GM19467 (cell line): ENCODE results near the gene CPAMD8.
"Not testable (repeated sequence)": the region's sequence is repeated elsewhere in the genome, so short reads cannot be mapped to it uniquely, and the experiment has no call there.

ENCODE experiments used
- ATAC-seq: cut with Tn5 transposase; IDR thresholded peaks from one replicate; pipeline ENCODE4 v1.9.1; 2021; ENCODE audit warnings: mild to moderate bottlenecking, moderate library complexity; ENCODE audit not compliant: unreplicated experiment

Gene CPAMD8

DNA sequence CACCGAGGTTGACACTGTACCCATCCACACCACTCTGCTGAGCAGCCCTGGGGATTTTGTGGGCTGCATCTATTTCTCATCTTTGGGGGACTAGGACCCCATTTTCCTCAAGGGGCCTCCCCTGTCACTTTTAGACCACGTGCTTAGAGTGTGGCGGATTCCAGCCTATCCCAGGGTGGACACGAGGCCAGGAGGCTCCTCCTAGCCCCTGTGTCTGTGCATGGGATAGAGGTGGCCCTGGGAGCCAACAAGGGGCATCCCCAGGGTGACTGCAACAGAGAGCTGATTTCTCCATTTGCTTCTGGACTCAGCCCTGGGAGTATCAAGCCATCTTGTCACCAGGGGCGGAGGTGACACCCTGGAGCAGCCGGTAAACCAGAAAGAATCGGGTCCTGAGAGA is 24.2 kb downstream of the CPAMD8 start:
- no peak for ATAC-seq

DNA sequence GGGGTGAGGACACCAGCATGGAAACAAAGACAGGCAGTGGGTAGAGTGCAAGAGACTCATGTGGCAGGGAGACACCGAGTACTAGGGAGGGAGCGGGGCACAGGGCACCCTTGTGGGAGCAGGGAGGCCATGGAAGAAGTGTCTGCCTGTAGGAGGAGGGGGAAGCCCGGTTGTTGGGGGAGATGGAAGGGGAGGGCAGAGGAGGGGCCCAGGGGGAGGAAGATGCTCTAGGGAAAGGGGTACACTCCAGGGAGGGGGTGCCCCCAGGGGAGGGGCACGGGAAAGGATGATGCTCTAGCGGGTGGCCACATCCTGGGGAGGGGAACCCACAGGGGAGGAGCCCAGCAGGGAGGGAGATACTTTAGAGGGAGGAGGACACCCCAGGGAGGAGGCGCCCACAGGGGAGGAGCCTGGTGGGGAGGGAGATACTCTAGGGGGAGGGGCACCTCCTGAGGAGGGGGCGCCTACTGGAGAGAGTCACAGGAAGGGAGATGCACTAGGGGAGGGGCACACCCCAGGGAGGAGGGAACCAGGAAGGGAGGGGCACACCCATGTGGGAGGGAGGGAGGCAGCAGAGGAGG is 24.9 kb downstream of the CPAMD8 start:
- no peak for ATAC-seq

- ATAC-seq = no peak
Measured at GRCh38 chr19:16998635-16999194, 27.9 kb downstream of the CPAMD8 start.

GRCh38 chr19:16996838-16997490 is 29.6 kb downstream of the CPAMD8 start:
- ATAC-seq = not testable (repeated sequence)

DNA sequence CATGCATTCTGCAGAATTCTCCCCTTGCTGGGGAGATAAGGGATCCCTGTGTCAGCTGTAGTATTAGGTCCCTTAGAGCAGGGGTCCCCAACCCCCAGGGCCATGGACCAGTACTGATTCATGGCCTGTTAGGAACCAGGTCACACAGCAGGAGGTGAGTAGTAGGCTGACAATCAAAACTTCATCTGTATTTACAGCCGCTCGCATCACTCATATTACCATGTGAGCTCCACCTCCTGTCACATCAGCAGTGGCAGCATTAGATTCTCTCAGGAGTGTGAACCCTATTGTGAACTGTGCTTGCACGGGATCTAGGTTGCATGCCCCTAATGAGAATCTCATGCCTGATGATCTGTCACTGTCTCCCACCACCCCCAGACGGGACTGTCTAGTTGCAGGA is 37.9 kb downstream of the CPAMD8 start:
- no peak for ATAC-seq

DNA sequence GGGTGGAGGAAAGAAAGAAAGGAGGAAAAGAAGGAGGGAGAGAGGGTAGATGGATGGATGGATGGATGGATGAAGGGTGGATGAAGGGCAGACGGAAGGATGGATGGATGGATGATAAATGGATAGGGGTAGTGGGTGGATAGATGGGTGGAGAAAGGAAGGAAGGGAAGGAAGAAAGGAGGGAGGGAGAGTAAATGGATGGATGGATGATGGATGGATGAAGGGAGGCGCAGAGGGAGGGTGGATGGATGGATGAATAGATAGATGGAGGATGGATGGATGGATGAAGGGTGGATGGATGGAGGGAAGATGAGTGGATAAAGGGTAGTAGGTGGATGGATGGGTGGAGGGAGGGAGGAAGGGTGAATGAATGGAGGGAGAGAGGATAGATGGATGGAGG is 41.2 kb downstream of the CPAMD8 start:
- no peak for ATAC-seq

GRCh38 chr19:16982586-16982985 is 44.0 kb downstream of the CPAMD8 start:
- not testable (repeated sequence) for ATAC-seq

- no peak for ATAC-seq
Measured at GRCh38 chr19:16978839-16979802, 47.5 kb downstream of the CPAMD8 start.

- ATAC-seq = no peak
Measured at GRCh38 chr19:16978156-16978555, 48.5 kb downstream of the CPAMD8 start.

- no peak for ATAC-seq
Measured at GRCh38 chr19:16977306-16977705, 49.3 kb downstream of the CPAMD8 start.

DNA sequence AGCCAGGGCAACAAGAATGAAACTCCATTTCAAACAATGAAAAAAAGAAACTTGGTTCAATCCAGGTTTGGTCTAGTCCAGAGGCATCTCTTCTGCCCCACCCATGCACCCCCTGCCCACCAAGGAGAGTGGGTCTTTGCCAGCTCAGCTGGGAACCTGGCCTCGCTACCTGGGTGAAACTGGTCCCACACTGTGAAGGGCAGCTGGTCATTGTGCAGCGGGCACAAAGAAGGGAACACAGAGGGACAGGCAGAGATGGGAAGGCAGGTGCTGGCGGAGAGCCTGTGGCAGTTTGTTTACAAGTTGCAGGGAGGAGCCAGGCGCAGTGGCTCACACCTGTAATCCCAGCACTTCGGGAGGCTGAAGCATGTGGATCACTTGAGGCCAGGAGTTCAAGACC is 50.2 kb downstream of the CPAMD8 start:
- ATAC-seq = no peak

GRCh38 chr19:16970821-16971220 is 55.8 kb downstream of the CPAMD8 start:
- ATAC-seq = no peak

- no peak for ATAC-seq
Measured at GRCh38 chr19:16969135-16969534, 57.5 kb downstream of the CPAMD8 start.

DNA sequence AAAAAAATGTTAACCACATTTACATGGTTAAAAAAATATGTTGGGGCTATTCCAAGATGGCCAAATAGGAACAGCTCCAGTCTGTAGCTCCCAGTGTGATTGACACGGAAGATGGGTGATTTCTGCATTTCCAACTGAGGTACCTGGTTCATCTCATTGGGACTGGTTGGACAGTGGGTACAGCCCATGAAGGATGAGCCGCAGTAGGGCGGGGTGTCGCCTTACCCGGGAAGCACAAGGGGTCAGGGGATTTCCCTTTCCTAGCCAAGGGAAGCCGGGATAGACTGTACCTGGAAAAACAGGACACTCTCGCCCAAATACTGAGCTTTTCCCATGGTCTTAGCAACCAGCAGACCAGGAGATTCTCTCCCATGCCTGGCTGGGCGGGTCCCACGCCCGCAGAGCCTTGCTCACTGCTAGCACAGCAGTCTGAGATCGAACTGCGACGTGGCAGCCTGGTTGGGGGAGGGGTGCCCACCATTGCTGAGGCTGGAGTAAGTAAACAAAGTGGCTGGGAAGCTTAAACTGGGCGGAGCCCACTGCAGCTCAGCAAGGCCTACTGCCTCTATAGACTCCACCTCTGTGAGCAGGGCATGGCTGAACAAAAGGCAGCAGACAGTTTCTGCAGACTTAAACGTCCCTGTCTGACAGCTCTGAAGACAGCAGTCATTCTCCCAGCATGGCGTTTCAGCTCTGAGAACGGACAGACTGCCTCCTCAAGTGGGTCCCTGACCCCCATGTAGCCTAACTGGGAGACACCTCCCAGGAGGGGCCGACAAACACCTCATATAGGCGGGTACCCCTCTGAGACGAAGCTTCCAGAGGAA is 65.4 kb downstream of the CPAMD8 start:
- ATAC-seq = not testable (repeated sequence)

- ATAC-seq = not testable (repeated sequence)
Measured at GRCh38 chr19:16958277-16958676, 68.3 kb downstream of the CPAMD8 start.

DNA sequence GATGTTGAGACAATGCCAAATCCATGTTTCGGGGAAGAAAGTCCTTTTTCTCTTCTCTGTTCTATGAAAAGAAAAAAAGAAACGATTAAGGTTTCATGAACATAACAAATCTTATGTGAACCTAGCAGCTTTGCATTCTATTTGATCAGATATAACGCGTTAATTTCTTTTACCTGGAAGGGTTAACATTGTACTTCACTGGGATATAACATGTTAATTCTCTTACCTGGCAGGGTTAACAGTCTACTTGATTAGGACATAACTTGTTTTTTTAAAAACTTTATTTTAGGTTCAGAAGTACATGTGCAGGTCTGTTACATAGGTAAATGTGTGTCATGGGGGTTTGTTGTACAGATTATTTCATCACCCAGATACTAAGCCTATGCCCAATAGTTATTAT is 68.8 kb downstream of the CPAMD8 start:
- ATAC-seq = no peak

- ATAC-seq = no peak
Measured at GRCh38 chr19:16957151-16957701, 69.4 kb downstream of the CPAMD8 start.

DNA sequence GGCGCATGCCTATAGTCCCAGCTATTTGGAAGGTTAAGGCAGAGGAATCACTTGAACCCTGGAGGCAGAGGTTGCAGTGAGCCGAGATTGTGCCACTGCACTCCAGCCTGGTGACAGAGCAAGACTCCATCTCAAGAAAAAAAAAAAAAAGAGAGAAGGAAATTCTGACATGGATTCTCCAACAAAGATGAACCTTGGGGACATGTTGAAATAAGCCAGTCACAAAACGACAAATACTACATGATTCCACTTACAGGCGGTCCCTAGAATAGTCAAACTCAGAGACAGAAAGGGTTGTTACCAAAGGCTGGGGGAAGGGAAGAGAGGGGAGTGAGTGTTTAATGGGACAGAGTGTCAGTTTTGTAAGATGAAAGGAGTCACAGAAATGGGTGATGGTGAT is 71.4 kb downstream of the CPAMD8 start:
- ATAC-seq = no peak

DNA sequence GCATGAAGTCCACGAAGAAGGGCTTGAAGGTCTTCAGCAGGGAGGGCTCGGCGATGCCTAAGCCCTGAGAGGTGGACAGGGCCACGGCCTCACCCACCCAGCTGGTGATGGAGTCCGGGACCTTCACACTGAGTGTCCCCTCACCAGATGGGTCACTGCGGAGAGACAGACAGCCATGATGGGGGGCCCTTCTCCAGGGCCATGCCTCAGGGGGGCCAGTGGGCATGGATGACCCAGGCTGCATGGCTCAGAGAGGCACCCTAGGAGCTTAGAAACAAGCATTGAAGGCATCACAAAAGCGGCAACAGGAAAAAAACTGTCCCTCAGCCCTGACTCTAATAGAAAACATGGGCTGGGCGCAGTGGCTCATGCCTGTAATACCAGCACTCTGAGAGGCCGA is 74.6 kb downstream of the CPAMD8 start:
- ATAC-seq = no peak

DNA sequence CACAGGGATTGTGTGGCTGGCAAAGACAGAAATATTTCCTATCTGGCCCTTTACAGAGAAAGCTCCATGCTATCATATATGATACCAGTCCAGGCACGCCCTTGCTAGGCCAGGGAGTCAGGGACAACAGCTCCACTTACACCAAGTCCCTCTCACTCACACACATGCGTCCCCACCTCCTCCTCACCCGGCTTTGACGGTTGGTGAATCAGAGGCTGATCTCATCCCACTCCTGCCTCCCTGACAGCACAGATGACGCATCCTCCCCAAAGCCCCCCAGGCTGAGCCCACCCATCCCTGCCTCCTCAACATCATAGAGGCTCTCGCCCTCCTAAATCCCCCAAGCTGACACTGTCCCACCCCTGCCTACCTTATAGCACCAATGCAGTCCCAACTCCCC is 75.1 kb downstream of the CPAMD8 start:
- ATAC-seq = no peak
